Activated T-helper 2 cell treated with anti-CD3 and anti-CD28 coated beads, Interferon-gamma antibody, Interleukin-2, Interleukin-4, amounts not matched to agents 10 μg/mL and 5 μg/mL and 100 μg/mL, durations not matched to agents 14 hours and 24 hours and 36 hours (primary cell): Measurements from ENCODE around the gene ENTPD8. TPM values are rescaled to one million over a fixed set of nuclear protein-coding genes. Genes with fewer than 3 reads are reported as not detected.
A peak's percentile ranks its signal among the peaks of the same experiment; 100 is the strongest.

ENCODE experiments used
- DNase-seq: peaks from one replicate; pipeline ENCODE4 v3.0.0; 2021; ENCODE audit warnings: low spot score
- H3K27ac Mint-ChIP-seq: one replicate; pipeline ENCODE4 v1.8.0; 2021; ENCODE audit warnings: mixed read lengths
- H3K27me3 Mint-ChIP-seq: one replicate; pipeline ENCODE4 v1.8.0; 2021; ENCODE audit warnings: low read depth, mixed read lengths
- H3K36me3 Mint-ChIP-seq: one replicate; pipeline ENCODE4 v1.8.0; 2021; ENCODE audit warnings: low read depth, mixed read lengths
- H3K4me1 Mint-ChIP-seq: one replicate; pipeline ENCODE4 v1.8.0; 2021; ENCODE audit warnings: low read depth, mixed read lengths
- H3K4me3 Mint-ChIP-seq: one replicate; pipeline ENCODE4 v1.8.0; 2021; ENCODE audit warnings: low read depth, mild to moderate bottlenecking, moderate library complexity, mixed read lengths
- H3K9me3 Mint-ChIP-seq: one replicate; pipeline ENCODE4 v1.8.0; 2021; ENCODE audit warnings: mixed read lengths
- intact Hi-C: fragments of 100-400 bp; cut with micrococcal nuclease; formaldehyde crosslinking; loops from one replicate; pipeline ENCODE4 v1.15.1; 2023
- total RNA-seq: library from RNA; stranded (reverse); gene quantifications from 2 replicates; pipeline ENCODE4 v1.2.3, GENCODE V29; 2022

Gene ENTPD8
- total RNA-seq, 1 donor from 2014 or later = not detected

- no peak for DNase-seq
- Mint-ChIP-seq H3K4me1 (peaks cover 11% of the 10 kb centered on the region), H3K27me3 (no peaks in the 10 kb centered on the region), H3K9me3 (no peaks in the 10 kb centered on the region), H3K4me3 (peak overlapping the region; percentile 13), H3K36me3 (peaks cover 14% of the 10 kb centered on the region), H3K27ac (peak overlapping the region; percentile 65)
- intact Hi-C loops = loop anchor here (2.0 to 10.0 kb wide), 4 partner anchors 37 to 485 kb away; partner anchors contain the start of genes ARRDC1, EXD3, MRPL41 and NOXA1
Measured at GRCh38 chr9:137459601-137460362, 18.6 kb upstream of the ENTPD8 start.

DNA sequence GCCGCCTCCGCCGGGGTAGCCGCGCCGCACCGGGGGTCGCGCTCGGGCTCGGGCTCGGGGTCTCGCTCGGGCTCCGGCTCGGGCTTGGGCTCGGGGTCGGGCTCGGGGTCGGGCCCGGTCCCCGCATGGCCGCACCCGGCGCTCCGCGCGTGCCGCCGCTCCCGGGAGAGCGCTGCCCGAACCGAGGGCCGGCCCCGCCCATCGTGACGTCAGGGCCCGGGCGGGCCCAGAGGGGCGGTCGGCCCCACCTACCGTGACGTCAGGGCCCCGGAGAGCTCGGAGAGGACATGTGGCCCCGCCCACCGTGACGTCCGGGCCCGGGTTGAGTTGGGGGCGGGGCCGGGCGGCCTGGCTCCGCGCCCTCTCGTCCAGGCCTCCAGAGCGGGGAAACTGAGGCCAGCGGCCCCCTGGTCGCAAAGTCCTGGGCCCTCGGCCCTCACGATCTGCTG is 18.0 kb upstream of the ENTPD8 start, which contains the start of gene NSMF:
NSMF (minus strand) TSS at position 183 of the 449 bp plus-strand sequence. CDS start 232 bp downstream, outside the sequence.
- no peaks in the 10 kb centered on the region for H3K27me3 Mint-ChIP-seq
- peak within 1 kb of the TSS; percentile 13 for H3K4me3 Mint-ChIP-seq
- no peaks in the 10 kb centered on the region for H3K9me3 Mint-ChIP-seq
- peaks cover 11% of the 10 kb centered on the region for H3K4me1 Mint-ChIP-seq
- DNase-seq = peak; percentile 93
- H3K36me3 Mint-ChIP-seq = peaks cover 18% of the 10 kb centered on the region
- intact Hi-C loops = loop anchor here (2.0 to 10.0 kb wide), 2 partner anchors 92 to 484 kb away; partner anchors contain the start of genes MRPL41, PNPLA7 and PTGDS
- peak within 1 kb of the TSS; percentile 65 for H3K27ac Mint-ChIP-seq

DNA sequence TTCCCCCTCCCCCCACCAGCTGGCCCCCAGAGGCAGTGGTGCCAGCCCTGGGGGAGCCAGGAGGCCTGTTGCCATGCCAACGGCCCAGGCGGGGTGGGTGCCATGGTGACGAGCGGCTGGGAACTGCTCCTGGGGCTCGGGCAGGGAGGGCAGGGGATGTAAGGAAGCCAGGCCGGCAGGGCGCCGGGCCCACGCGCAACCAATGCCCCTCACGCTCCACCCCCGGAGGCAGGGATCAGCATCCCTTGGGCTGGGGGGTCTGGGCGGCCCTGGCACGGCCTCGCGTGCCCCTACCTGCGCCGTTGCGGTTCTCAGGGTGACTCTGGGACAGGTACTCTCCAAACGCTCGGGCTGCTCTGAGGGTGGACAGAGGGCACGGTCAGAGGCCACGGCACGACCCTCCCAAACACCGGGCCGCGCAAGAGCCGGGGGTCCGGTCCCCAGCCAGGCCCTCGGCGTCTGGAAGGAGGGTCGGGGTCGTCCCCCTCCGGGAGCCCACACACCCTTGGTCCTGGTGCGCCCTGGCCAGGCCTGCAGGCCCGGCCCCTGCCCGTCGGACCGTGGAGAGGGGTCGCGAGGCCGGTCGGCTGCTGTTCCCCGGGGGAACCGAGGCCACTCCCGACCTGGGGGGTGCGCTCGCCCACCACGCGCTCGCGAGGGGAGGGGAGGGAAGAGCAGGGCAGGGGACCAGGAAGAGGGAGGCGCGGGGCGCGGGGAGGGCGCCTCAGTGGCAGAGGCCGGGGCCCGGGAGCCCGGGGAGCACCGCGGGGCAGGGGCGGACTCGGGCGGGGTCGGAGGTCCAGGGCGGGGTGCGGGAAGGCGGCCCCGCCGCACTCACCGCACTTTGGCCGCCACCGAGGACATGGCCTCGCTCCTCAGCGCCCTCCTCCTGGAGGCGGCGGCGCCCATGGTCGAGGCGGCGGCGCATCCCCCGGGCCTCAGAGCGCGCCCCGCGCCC is 17.3 kb upstream of the ENTPD8 start:
- no peak for DNase-seq
- intact Hi-C loops = loop anchor here (2.0 to 10.0 kb wide), 2 partner anchors 92 to 484 kb away; partner anchors contain the start of genes MRPL41, PNPLA7 and PTGDS
- H3K36me3 Mint-ChIP-seq = peaks cover 22% of the 10 kb centered on the region
- H3K27me3 Mint-ChIP-seq = no peaks in the 10 kb centered on the region
- peaks cover 14% of the 10 kb centered on the region for H3K4me1 Mint-ChIP-seq
- H3K9me3 Mint-ChIP-seq = no peaks in the 10 kb centered on the region
- H3K27ac Mint-ChIP-seq = no peak overlapping the region
- H3K4me3 Mint-ChIP-seq = peak overlapping the region; percentile 62

GRCh38 chr9:137457406-137458193 is 16.4 kb upstream of the ENTPD8 start:
- no peak for DNase-seq

DNA sequence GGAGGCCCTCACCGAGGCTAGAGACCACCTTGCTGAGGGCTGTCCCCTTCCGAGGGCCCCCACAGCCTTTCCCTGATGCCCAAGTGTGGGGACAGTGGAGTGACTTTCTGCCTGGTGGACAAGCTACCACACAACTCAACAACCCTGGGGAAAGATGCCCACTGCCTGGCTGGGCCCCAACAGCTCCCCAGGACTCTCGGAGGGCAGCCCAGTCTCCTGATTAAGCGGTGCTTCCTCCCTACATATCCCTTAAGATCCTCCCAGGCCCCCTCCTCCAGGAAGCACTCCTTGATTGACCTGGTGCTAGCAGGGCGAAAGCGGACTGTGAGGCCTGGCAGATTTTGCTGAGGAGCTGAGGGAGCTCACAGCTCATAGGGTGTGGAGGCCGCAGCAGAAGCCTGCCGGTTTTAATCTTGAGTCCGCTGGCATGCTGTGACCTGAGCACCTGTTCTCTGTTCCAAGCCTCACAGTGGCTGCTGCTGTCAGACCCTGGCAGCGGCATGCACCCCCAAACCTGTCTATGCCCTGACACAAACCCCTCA is 15.8 kb upstream of the ENTPD8 start:
- intact Hi-C loops = loop anchor here (10.0 kb wide), 1 partner anchor 482 kb away; the partner anchor contains the start of gene PTGDS
- Mint-ChIP-seq H3K9me3 (no peaks in the 10 kb centered on the region), H3K27me3 (no peaks in the 10 kb centered on the region), H3K27ac (no peak overlapping the region), H3K4me1 (peaks cover 16% of the 10 kb centered on the region), H3K36me3 (peaks cover 23% of the 10 kb centered on the region), H3K4me3 (no peak overlapping the region)
- no peak for DNase-seq

More at GRCh38 chr9:137457406-137458193, 16.4 kb upstream of the ENTPD8 start:
- intact Hi-C loops = loop anchor here (2.0 to 10.0 kb wide), 2 partner anchors 93 to 483 kb away; partner anchors contain the start of genes MRPL41, PNPLA7 and PTGDS
- Mint-ChIP-seq H3K9me3 (no peaks in the 10 kb centered on the region), H3K4me1 (peaks cover 15% of the 10 kb centered on the region), H3K36me3 (peaks cover 23% of the 10 kb centered on the region), H3K4me3 (peak overlapping the region; percentile 62), H3K27me3 (no peaks in the 10 kb centered on the region), H3K27ac (no peak overlapping the region)

- intact Hi-C loops = loop anchor here (10.0 kb wide), 1 partner anchor 481 kb away; the partner anchor contains the start of gene PTGDS
- Mint-ChIP-seq H3K27me3 (no peaks in the 10 kb centered on the region), H3K36me3 (peaks cover 23% of the 10 kb centered on the region), H3K9me3 (no peaks in the 10 kb centered on the region), H3K4me1 (peaks cover 16% of the 10 kb centered on the region), H3K4me3 (peak overlapping the region; percentile 45), H3K27ac (no peak overlapping the region)
- no peak for DNase-seq
Measured at GRCh38 chr9:137456061-137456863, 15.1 kb upstream of the ENTPD8 start.

DNA sequence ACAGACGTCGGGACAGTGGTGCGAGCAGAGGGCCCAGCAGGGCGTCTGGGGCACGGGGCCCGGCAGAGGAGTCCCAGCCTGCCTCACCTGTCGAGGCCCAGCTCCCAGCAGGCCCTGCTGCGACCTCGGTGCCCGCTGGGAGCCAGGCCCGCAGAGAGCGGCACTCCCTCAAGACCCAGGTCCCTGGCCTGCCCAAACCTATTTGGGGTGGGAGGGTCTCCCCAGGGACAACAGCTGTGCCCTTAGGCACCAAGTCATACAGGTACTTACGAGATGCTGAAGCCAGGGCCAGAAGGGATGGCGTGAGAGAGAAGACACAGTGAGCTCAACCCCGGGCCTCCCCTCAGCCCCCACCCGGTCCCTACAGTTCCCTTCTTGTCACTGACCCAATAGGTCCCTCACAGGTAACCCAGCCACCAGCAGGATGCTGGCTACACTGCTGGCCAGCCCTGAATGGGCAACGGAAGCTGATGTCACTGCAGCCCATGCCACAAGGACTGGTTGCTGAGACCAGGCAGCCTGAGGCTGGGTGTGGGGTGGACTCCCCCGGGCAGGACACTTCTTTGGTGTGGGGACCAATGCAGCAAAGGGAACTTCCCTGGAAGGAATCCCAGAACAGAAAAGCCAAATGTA is 14.3 kb upstream of the ENTPD8 start:
- intact Hi-C loops = loop anchor here (10.0 kb wide), 1 partner anchor 481 kb away; the partner anchor contains the start of gene PTGDS

GRCh38 chr9:137454597-137455358 is 13.6 kb upstream of the ENTPD8 start:
- Mint-ChIP-seq H3K27ac (no peak overlapping the region), H3K4me3 (peak overlapping the region; percentile 51), H3K27me3 (no peaks in the 10 kb centered on the region), H3K4me1 (peaks cover 17% of the 10 kb centered on the region), H3K9me3 (no peaks in the 10 kb centered on the region), H3K36me3 (peaks cover 28% of the 10 kb centered on the region)
- intact Hi-C loops = loop anchor here (10.0 kb wide), 1 partner anchor 480 kb away; the partner anchor contains the start of gene PTGDS
- DNase-seq = no peak

More for the DNA sequence above, 14.3 kb upstream of the ENTPD8 start:
- no peak for DNase-seq
- Mint-ChIP-seq H3K9me3 (no peaks in the 10 kb centered on the region), H3K27me3 (no peaks in the 10 kb centered on the region), H3K36me3 (peaks cover 23% of the 10 kb centered on the region), H3K4me1 (peaks cover 18% of the 10 kb centered on the region), H3K4me3 (no peak overlapping the region), H3K27ac (no peak overlapping the region)

DNA sequence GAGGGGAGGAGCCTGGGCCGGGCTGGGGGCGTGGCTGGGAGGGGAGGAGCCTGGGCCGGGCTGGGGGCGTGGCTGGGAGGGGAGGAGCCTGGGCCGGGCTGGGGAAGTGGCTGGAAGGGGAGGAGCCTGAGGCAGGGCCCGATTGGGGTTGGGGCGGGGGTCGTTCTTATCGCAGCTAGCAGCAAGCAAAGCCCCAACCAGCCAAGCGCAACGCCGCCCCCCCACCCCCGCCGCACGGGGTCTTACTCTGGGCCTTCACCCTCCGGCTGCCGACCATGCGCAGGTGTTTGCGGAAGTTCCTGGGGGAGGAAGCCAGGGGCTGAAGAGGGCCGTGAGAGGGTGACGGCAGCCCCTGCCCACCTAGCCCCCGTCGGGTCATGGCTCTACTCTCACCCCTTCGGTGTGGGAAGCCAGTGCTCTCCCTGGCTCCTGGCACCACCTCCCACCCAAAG is 13.0 kb upstream of the ENTPD8 start:
- no peaks in the 10 kb centered on the region for H3K9me3 Mint-ChIP-seq
- H3K4me1 Mint-ChIP-seq = peaks cover 16% of the 10 kb centered on the region
- no peak overlapping the region for H3K27ac Mint-ChIP-seq
- H3K4me3 Mint-ChIP-seq = peak overlapping the region; percentile 51
- peak; percentile 53 for DNase-seq
- H3K27me3 Mint-ChIP-seq = no peaks in the 10 kb centered on the region
- H3K36me3 Mint-ChIP-seq = peaks cover 34% of the 10 kb centered on the region
- intact Hi-C loops = loop anchor here (10.0 kb wide), 1 partner anchor 479 kb away; the partner anchor contains the start of gene PTGDS

DNA sequence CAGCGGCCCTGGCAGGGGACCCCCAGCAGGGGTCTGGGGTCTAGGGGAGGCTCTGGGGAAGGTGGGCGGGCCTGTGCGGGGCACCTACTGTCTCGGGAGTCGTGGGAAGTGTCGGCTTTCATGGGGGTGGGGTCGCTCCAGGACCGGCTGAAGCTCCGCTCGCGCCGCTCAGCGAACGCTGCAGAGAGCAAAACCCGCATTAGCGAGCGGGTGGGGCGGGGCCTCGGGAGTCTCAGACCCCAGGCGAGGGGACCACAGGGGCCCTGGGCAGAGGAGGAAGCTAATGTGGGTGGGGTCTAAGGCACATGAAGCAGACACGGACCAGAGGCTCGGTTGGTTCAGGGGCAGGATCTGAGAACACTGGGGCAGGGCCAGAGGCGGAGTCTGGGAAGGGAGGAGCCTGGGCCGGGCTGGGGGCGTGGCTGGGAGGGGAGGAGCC is 12.5 kb upstream of the ENTPD8 start:
- no peak overlapping the region for H3K27ac Mint-ChIP-seq
- intact Hi-C loops = loop anchor here (10.0 kb wide), 1 partner anchor 479 kb away; the partner anchor contains the start of gene PTGDS
- DNase-seq = peak; percentile 63
- peak overlapping the region; percentile 33 for H3K4me3 Mint-ChIP-seq
- no peaks in the 10 kb centered on the region for H3K9me3 Mint-ChIP-seq
- no peaks in the 10 kb centered on the region for H3K27me3 Mint-ChIP-seq
- peaks cover 39% of the 10 kb centered on the region for H3K36me3 Mint-ChIP-seq
- H3K4me1 Mint-ChIP-seq = peaks cover 16% of the 10 kb centered on the region
